H9 (cell line): ENCODE data around the gene SRL. TPM values are rescaled to one million over a fixed set of nuclear protein-coding genes. Genes with fewer than 3 reads are reported as not detected.

Experiments used
- DNase-seq: peaks from one replicate; pipeline ENCODE4 v3.0.0-alpha.2; 2017
- H2AFZ ChIP-seq: one replicate; pipeline ENCODE4 v1.6.1; 2013; ENCODE audit warnings: mild to moderate bottlenecking, low read length, control low read depth, moderate library complexity
- H2AK5ac ChIP-seq: 2 replicates; pipeline ENCODE4 v1.6.1; 2013; ENCODE audit warnings: low read length, control low read depth, mixed read lengths; ENCODE audit not compliant: insufficient read length
- H2BK120ac ChIP-seq: one replicate; pipeline ENCODE4 v1.6.1; 2013; ENCODE audit warnings: low read depth, mild to moderate bottlenecking, low read length, control low read depth, inconsistent platforms; ENCODE audit not compliant: poor library complexity, severe bottlenecking
- H2BK12ac ChIP-seq: 2 replicates; pipeline ENCODE4 v1.6.1; 2013; ENCODE audit warnings: low read length, control low read depth, mixed read lengths, low read depth; ENCODE audit not compliant: insufficient read length
- H2BK15ac ChIP-seq: 2 replicates; pipeline ENCODE4 v1.6.1; 2013; ENCODE audit warnings: low read depth, low read length, control low read depth
- H2BK20ac ChIP-seq: one replicate; pipeline ENCODE4 v1.6.1; 2013; ENCODE audit warnings: low read depth, mild to moderate bottlenecking, low read length, control low read depth, inconsistent platforms; ENCODE audit not compliant: poor library complexity, severe bottlenecking
- H2BK5ac ChIP-seq: 2 replicates; pipeline ENCODE4 v1.6.1; 2013; ENCODE audit warnings: low read length, control low read depth, mixed read lengths; ENCODE audit not compliant: insufficient read length
- H3K14ac ChIP-seq: 2 replicates; pipeline ENCODE4 v1.6.1; 2013; ENCODE audit warnings: low read length, control low read depth; ENCODE audit not compliant: insufficient read depth
- H3K18ac ChIP-seq: 2 replicates; pipeline ENCODE4 v1.6.1; 2013; ENCODE audit warnings: low read depth, mild to moderate bottlenecking, mixed read lengths, low read length, control low read depth; ENCODE audit not compliant: insufficient read length
- H3K23ac ChIP-seq: 2 replicates; pipeline ENCODE4 v1.6.1; 2013; ENCODE audit warnings: low read length, control low read depth, mixed read lengths, low read depth; ENCODE audit not compliant: insufficient read length
- H3K23me2 ChIP-seq: 2 replicates; pipeline ENCODE4 v1.6.1; 2013; ENCODE audit warnings: low read depth, mild to moderate bottlenecking, mixed read lengths, low read length, control low read depth; ENCODE audit not compliant: insufficient read length, poor library complexity, severe bottlenecking
- H3K27ac ChIP-seq: 2 replicates; pipeline ENCODE4 v1.5.1; 2013; ENCODE audit warnings: low read length, control low read depth, mixed read lengths, low read depth; ENCODE audit not compliant: insufficient read length
- H3K27me3 ChIP-seq: 2 replicates; pipeline ENCODE4 v1.6.1; 2013; ENCODE audit warnings: low read length, control low read depth, inconsistent platforms; ENCODE audit not compliant: insufficient read depth
- H3K4ac ChIP-seq: 2 replicates; pipeline ENCODE4 v1.6.1; 2013; ENCODE audit warnings: low read depth, mild to moderate bottlenecking, control low read depth, inconsistent platforms, low read length, moderate library complexity
- H3K4me1 ChIP-seq: 2 replicates; pipeline ENCODE4 v1.6.1; 2013; ENCODE audit warnings: low read length, control low read depth, inconsistent platforms; ENCODE audit not compliant: insufficient read depth
- H3K4me2 ChIP-seq: 2 replicates; pipeline ENCODE4 v1.6.1; 2013; ENCODE audit warnings: low read length, control low read depth, mixed read lengths; ENCODE audit not compliant: insufficient read length, insufficient read depth
- H3K56ac ChIP-seq: 2 replicates; pipeline ENCODE4 v1.6.1; 2013; ENCODE audit warnings: low read depth, mild to moderate bottlenecking, mixed read lengths, low read length, control low read depth; ENCODE audit not compliant: insufficient read length
- H3K79me1 ChIP-seq: 2 replicates; pipeline ENCODE4 v1.6.1; 2013; ENCODE audit warnings: low read depth, mild to moderate bottlenecking, moderate library complexity, low read length, control low read depth, inconsistent platforms; ENCODE audit not compliant: insufficient read depth, poor library complexity, severe bottlenecking
- H3K79me2 ChIP-seq: 2 replicates; pipeline ENCODE4 v1.6.1; 2013; ENCODE audit warnings: low read length, control low read depth, inconsistent platforms; ENCODE audit not compliant: insufficient read depth
- H3K9ac ChIP-seq: 2 replicates; pipeline ENCODE4 v1.6.1; 2013; ENCODE audit warnings: low read length, control low read depth, mixed read lengths; ENCODE audit not compliant: insufficient read length; ENCODE audit errors: extremely low read depth
- H3K9me3 ChIP-seq: one replicate; pipeline ENCODE4 v1.6.1; 2013; ENCODE audit warnings: low read depth, low read length, inconsistent platforms; ENCODE audit not compliant: control insufficient read depth
- H3T11ph ChIP-seq: one replicate; pipeline ENCODE4 v1.6.1; 2013; ENCODE audit warnings: mild to moderate bottlenecking, low read length, control low read depth, inconsistent platforms
- H4K20me1 ChIP-seq: one replicate; pipeline ENCODE4 v1.6.1; 2013; ENCODE audit not compliant: control insufficient read depth, insufficient read length, insufficient read depth
- H4K5ac ChIP-seq: 2 replicates; pipeline ENCODE4 v1.6.1; 2013; ENCODE audit warnings: low read depth, mild to moderate bottlenecking, mixed read lengths, low read length, control low read depth; ENCODE audit not compliant: insufficient read length
- H4K8ac ChIP-seq: replicated peaks from 2 replicates; pipeline ENCODE4 v1.6.1; 2013; ENCODE audit warnings: low read length, control low read depth, mixed read lengths, low read depth; ENCODE audit not compliant: insufficient read length
- H4K91ac ChIP-seq: 2 replicates; pipeline ENCODE4 v1.6.1; 2013; ENCODE audit warnings: low read depth, mild to moderate bottlenecking, moderate library complexity, mixed read lengths, low read length, control low read depth; ENCODE audit not compliant: insufficient read length
- H3K27ac Mint-ChIP-seq, 3 experiments: 2 replicates in 2 of 3; 3 replicates in 1 of 3; pipeline ENCODE4 v1.8.0; 2020 to 2021; ENCODE audit warnings: mixed read lengths in 3 of 3, mild to moderate bottlenecking in 1 of 3, moderate library complexity in 1 of 3
- H3K27me3 Mint-ChIP-seq: 2 replicates; pipeline ENCODE4 v1.8.0; 2021; ENCODE audit warnings: low read depth, mild to moderate bottlenecking, moderate library complexity, mixed read lengths
- H3K36me3 Mint-ChIP-seq, 3 experiments: 2 replicates in 2 of 3; 3 replicates in 1 of 3; pipeline ENCODE4 v1.8.0; 2020 to 2021; ENCODE audit warnings: low read depth in 3 of 3, mixed read lengths in 3 of 3; ENCODE audit not compliant: insufficient read depth in 1 of 3
- H3K4me1 Mint-ChIP-seq, 2 experiments: 2 replicates each; pipeline ENCODE4 v1.8.0; 2020; ENCODE audit warnings: mixed read lengths in 2 of 2
- H3K4me3 Mint-ChIP-seq, 2 experiments: 2 replicates in 1 of 2; 3 replicates in 1 of 2; pipeline ENCODE4 v1.8.0; 2020 to 2021; ENCODE audit warnings: mild to moderate bottlenecking in 2 of 2, mixed read lengths in 2 of 2, moderate library complexity in 1 of 2
- H3K9me3 Mint-ChIP-seq, 2 experiments: 2 replicates in 1 of 2; 3 replicates in 1 of 2; pipeline ENCODE4 v1.8.0; 2020; ENCODE audit warnings: mild to moderate bottlenecking in 2 of 2, mixed read lengths in 2 of 2, moderate library complexity in 1 of 2
- CTCF ChIP-seq: fragments of 200-600 bp; sonication (generic); conservative IDR thresholded peaks from 3 replicates; pipeline ENCODE4 v1.8.0; 2021; ENCODE audit warnings: antibody characterized with exemption, mild to moderate bottlenecking
- WGBS: extraction: QIAGEN DNeasy Blood & Tissue Kit; methylation state at CpG from one replicate; pipeline ENCODE4 v1.1.7; 2013; ENCODE audit warnings: missing lambda C conversion rate, low lambda C conversion rate, mixed read lengths; ENCODE audit not compliant: insufficient read length; ENCODE audit errors: extremely low coverage; 5-methylcytosine and 5-hydroxymethylcytosine counted together
- total RNA-seq: library from RNA; stranded (reverse); gene quantifications from 2 replicates; pipeline ENCODE4 v1.2.1, GENCODE V29; 2021

Gene SRL
- total RNA-seq, 1 experiment from 2014 or later = not detected

DNA sequence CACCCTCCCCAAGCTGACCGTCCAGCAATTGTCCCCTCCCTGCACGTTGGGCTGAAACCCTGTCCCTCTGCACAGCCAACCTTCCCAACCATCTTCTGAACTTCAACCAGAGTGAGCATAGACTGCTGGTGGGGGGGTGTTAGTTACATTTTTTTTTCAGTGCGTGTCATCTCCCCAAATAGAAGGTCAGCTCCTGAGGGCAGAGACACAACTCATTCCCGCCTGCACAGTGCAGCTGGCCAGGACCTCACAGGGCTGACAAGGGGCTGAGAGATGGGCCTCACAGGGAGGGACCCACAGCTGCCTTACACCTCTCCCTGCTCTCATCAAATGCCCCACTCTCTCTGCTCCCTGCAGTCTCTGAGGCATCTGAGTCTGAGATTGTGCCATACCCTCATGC is 8.4 kb downstream of the SRL start:
- H3K4me2 ChIP-seq = no peak overlapping the region
- H3K4me3 Mint-ChIP-seq = no peak overlapping the region
- no peak overlapping the region for H2BK120ac ChIP-seq
- H3K79me2 ChIP-seq = no peaks in the 10 kb centered on the region
- WGBS = no CpG with 5 or more reads among the region's 4 CpGs
- no peaks in the 10 kb centered on the region for H3K23me2 ChIP-seq
- no peaks in the 10 kb centered on the region for H3K9me3 Mint-ChIP-seq
- no peak overlapping the region for H2BK15ac ChIP-seq
- no peak for DNase-seq
- no peaks in the 10 kb centered on the region for H3K79me1 ChIP-seq
- H3K36me3 Mint-ChIP-seq = no peaks in the 10 kb centered on the region
- no peak overlapping the region for H4K91ac ChIP-seq
- H3T11ph ChIP-seq = no peak overlapping the region
- no peaks in the 10 kb centered on the region for H3K9me3 ChIP-seq
- H4K8ac ChIP-seq = no peak overlapping the region
- H3K27ac ChIP-seq = no peak overlapping the region
- H3K4me1 ChIP-seq = no peaks in the 10 kb centered on the region
- H3K23ac ChIP-seq = no peak overlapping the region
- H3K14ac ChIP-seq = no peak overlapping the region; the same call in 1 of the 2 replicates
- H4K20me1 ChIP-seq = no peaks in the 10 kb centered on the region
- no peak overlapping the region for H3K9ac ChIP-seq
- H2AFZ ChIP-seq = no peak overlapping the region
- no peak overlapping the region for H2BK12ac ChIP-seq
- no peak overlapping the region for H3K27ac Mint-ChIP-seq
- H3K4me1 Mint-ChIP-seq = peaks cover 4% of the 10 kb centered on the region in 2 experiments; a peak in 3 of 4 replicates
- peaks cover 5% of the 10 kb centered on the region for H3K27me3 Mint-ChIP-seq
- H3K4ac ChIP-seq = no peak overlapping the region
- no peak overlapping the region for H3K18ac ChIP-seq
- no peak overlapping the region for H2AK5ac ChIP-seq
- no peak overlapping the region for H2BK5ac ChIP-seq
- H3K27me3 ChIP-seq = no peaks in the 10 kb centered on the region
- no peak for TF ChIP-seq CTCF
- no peak overlapping the region for H2BK20ac ChIP-seq
- no peak overlapping the region for H3K56ac ChIP-seq
- no peak overlapping the region for H4K5ac ChIP-seq
